HG03139 (cell line): ENCODE measurements around the gene AP3S2.
"Not testable (repeated sequence)": the region's sequence is repeated elsewhere in the genome, so short reads cannot be mapped to it uniquely, and the experiment has no call there.

ENCODE experiments used
- ATAC-seq: cut with Tn5 transposase; IDR thresholded peaks from one replicate; pipeline ENCODE4 v1.9.1; 2021; ENCODE audit not compliant: unreplicated experiment

The AP3S2 gene

DNA sequence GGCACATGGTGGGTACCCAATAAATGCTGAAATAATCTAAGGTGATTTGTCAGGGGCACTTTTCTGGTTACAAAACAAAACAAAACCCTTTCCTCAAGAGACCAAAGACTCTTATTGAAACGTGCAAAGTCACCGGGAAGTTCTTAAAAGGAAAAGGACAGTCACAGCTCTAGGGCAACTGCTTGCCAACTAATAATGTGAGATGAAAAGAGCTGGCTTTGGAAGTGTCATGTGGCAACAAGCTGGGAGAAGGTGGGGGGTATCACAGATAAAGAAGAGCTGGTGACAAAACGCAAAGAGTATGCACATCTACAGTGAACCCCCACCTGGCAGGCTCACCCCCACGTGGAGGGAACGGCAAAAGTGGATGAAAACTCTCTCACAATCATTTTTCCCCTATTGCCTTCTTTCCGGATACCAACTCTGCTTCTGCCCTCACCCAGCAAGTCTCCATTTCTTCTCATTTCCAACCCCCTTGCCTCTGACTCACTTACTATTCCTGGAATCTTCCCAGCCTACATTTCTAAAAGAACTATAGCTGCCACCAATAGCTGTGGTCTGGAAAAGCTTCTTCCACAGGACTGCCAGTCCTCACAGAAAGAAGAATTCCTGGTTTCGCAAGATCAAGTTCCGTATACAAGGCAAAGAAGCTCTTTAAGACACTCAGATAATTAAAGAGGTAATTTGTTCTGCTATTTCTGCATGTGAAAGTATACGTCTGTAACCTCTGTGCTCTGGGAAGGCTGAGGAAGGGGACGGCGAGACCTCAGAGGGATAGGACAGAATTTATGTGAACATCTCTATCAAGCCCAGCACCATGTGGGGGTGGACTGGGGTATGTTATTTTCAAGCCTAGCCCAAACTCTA lies 57.3 kb downstream of the AP3S2 start:
- ATAC-seq, result no peak

DNA sequence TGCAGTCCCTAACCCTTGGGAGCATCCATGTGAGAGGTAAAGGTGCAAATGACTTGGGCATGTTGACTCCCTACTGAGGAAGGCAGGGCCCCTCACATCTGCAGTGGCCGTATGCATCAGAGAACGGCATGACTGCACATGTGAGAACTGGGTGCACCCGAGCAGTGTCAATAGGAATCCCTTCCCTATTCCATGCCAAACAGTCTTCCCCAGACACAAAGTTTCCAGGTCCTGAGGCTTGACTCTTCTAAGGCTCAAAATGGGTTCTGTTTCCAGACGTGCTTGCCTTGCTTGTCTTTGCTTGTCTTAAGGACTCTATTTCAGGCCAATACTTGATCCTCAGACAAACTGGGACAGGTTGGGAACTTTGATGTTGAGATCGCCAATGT lies 58.6 kb downstream of the AP3S2 start:
- no peak for ATAC-seq

DNA sequence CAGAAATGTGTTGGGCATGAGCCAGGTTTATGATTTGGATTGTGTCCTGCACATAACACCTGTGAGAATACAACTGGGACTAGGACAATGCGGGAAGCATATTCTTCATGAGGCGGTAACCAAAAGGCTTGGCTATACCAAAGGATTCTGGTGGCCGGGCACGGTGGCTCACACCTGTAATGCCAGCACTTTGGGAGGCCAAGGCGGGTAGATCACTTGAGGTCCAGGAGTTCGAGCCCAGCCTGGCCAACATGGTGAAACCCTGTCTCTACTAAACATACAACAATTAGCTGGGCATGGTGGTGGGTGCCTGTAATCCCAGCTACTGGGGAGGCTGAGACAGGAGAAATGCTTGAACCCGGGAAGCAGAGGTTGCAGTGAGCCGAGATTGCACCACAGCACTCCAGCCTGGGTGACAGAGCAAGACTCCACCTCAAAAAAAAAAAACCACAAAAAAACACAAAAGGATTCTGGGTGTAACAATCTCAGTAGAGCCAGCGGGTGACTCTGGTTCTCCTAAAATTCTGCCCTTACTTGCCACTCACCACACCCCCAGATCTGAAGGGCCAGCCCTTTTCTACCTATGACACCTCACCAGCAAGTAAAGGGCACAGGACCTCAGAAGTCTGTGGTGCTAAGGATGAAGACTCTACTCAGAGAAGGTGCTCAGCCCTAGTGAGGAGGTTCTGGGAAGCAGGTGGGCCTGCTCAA lies 59.2 kb downstream of the AP3S2 start:
- not testable (repeated sequence) for ATAC-seq

DNA sequence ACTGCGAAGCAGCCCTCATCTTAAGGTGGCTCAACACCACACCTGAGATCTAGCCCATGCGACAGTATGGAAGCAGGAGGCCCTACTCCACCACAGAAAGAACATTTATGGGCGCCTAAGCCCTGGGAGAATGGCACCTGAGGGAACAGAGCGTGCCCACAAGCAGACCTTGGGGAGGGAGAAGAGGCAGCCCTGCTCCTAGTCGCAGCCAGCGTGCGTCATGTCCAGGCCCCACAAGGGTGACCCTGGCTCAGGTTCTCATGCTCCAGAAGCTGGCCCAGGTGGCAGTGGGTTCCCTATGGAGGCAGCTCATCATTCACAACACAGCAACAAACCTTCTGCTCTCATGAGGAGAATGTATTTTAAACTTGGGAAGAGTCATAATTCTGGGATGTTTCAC lies 59.8 kb downstream of the AP3S2 start:
- no peak for ATAC-seq

DNA sequence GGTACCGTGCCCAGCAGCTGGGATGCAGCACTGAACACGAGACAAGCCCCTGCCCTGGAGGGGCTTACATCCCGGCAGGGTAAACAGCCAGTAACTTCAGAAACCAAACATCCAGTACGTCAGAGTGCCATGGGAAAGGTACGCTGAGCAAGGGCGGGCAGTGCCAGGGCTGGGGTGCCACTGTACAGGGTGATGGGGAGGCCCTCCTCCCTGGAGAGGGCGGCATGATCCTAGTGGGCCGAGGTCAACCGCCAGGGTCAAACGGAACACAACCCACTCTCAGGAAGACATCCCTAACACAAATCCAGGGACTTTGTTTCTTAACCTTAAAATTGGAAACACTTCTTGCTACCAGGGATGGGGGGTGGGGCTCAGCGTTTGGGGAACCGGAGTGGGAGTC lies 63.2 kb downstream of the AP3S2 start:
- no peak for ATAC-seq

DNA sequence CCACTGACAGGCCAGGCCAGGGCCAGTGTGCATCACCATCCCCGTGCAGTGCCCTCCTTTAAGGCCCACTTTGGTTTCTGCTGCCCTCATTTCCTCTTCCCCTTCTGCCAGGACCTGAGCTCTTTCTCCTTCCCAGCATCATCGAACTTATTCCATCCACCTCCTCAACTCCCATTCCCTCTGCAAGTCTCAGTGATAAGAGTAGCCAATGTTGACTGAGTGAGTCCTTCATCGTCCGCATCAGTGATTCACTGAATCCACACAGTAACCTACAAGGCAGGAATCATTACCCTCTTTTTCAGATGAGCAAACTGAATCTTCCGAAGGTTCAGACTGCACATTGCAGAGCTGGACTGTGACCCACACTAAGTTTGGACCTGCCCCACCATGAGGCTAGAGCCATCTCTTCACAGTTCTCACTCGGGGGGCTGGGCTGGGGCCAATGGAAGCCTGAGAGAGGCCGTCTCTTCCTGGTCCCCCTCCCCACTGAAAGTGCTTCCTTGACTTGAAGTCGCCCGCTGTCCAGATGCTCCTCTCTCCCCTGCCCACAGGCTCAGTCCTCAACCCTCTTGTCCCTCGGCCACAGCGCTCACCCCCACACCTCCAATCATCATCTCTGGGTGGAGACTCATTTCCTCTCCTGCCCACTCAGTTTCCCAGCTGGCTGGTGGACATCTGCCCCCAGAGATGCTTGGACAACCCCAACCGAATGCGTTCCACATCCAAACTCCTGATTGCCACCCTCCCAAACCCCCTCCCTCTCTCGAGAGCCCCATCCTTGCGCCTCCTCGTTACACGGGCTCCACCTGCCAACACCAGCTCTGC lies 64.0 kb downstream of the AP3S2 start:
- ATAC-seq, result no peak

DNA sequence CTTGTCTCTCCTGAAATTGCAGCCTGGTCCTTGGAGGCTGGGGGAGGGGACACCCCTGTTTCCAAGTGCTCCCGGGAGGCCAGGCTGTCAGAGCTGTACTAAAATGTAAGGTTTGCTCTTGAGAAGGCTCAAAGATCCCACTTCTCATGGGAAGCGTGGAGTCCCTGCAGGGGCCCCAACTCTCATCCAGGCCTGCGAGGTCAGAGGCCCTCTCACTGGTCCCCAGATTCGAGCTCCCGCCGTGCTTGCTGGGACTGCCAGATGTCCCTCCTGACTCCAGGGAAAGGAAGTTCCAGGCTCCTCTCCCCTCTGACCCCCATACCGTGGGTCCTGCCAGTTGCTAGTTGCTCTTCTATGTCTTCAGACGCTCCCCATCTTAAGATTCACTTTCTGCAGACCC lies 64.6 kb downstream of the AP3S2 start:
- ATAC-seq, result no peak

DNA sequence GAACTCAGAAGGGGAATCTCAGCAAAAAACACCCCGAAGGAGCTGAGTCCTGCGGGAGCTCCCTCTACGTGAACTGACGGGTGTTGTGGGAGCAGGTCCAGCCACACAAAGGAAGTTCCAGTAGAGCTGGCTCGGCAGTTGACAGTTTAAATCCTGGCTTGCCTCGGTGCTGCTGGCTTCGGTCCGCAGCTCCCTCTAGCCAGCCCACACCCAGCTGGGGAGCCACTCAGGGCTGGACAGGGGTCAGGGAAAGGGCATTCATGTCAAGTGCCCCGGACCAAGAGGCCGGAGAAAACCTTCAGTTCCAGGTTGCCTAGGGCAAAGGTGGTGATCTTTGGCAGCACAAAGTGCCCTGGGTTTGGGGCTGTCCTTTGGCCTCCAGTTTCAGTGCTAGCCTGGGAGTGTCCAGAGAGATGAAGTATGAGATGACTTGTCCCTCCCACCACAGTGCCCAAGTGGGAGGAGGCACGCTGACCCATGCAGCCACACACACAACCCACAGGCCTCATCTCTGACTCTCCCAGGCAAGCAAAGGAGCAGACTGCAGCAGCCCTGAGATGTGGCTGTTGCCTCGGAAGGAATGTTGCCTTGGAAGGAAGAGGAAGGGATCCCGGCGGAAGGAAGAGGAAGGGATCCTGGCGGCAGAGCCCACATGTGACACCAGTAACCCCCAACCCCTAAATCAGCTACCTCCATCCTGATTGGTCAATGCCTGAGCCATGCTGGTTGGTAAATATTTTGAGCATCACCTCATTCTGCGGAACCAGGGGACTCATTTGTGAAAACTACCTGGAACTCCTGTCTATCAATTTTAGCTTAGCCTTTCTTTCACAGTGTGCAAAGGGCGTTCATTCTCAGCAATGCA lies 65.3 kb downstream of the AP3S2 start:
- ATAC-seq, result no peak

DNA sequence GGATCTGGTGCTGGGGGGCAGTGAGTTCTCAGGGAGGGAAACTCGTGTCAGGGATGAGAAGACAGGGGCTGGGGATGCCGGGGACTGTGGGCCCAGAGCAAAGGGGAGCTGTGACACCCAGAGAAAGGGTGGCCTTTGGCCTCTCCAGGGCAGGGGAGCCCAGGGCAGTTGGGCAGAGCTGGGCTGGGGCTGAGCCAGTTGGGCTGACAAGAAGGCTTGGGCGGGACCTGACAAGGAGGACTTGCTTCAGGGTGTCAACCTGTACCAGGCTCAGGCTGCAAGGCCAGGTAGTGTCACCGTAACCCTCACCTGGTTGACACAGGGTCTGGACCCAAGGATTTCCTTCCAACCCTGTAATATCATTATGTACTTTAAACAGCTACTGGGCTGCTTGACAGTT lies 66.0 kb downstream of the AP3S2 start:
- no peak for ATAC-seq

DNA sequence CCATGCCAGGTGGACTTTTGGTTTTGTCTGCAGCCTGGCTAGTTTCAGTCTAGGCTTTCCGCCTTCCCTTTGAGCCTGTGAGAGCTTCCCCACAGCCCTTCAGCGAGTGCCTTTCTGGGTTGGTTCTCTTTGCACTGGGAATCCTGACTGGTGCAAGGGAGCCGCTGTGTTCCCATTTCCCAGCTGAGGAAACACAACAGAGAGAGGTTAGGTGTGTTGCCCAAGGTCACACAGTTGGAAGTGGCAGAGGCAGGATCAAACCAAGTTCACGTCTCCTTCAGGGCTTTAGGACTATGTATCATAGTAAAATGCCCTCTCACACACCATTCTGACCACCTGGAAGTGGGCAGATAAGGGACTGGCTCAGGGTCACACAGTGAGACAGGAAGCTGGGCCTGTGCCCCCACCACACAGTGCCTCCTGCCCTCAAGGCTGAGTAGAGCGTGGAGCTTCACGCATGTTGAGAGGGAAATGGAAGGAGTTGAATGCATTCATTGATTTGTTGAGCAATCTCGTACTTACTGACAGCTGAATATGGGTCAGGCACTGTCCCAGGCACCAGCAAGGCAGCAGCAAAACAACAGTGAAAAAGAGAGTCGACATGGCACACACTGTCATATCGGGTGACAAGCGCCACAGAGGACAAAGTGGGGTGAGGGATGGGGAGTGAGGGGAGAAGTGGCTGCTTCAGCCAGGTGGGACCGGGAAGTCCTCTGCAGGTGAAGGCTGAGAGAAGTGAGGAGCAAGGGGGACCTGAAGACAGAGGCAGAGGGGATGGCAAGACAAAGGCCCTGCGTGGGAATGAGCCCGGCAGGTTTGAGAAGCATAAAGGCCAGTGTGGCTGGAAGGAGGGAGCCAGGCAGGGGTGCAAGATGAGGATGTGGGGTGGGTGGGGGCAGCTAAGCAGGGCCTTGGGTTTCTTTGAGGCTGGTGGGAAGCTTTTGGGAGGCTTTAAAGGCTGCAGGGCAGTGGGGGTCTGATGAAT lies 66.8 kb downstream of the AP3S2 start:
- ATAC-seq, result no peak

DNA sequence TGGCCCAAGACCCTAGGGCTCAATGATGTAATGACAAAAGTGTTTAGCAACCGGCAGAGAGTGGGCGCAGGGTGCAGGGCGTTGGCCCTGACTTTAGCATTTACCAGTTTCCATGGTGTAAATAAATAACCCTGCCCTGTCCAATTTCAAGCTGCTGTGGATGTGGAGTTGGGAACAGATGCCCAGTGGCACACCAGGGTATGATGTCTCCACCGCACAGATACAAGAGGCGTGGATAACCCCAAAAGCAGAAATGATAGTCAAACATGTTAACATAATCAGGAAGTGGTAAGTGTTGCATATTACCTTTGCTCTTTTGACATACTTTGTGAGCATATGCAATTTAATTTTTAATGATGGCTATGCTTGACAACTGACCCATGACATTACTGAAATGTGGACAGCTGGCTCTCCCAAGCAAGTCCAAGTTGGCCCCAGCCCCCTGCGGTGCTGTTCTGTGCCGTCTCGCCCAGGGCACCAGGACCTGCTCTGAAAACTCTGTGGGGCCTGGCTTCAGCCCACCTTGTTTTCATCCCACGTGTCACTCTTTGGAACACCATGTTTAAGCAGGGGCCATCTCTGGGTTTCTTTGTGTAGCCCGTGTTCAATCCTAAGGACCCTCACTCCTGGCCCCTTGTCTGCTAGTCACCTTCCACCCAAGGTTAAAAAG lies 68.4 kb downstream of the AP3S2 start:
- no peak for ATAC-seq

DNA sequence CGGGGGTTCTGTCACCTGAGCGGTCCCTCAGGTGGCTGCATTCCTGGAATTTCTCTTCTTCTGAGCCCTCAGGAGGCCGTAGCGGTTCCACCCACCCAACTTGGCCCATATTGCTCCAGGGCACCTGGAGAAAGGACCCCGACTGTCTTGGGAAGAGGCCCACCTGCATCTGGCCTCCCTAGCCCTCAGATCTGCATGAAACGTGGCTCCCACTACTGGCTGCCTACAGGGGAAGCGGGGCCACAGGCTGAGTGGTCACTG lies 69.3 kb downstream of the AP3S2 start:
- ATAC-seq, result no peak

DNA sequence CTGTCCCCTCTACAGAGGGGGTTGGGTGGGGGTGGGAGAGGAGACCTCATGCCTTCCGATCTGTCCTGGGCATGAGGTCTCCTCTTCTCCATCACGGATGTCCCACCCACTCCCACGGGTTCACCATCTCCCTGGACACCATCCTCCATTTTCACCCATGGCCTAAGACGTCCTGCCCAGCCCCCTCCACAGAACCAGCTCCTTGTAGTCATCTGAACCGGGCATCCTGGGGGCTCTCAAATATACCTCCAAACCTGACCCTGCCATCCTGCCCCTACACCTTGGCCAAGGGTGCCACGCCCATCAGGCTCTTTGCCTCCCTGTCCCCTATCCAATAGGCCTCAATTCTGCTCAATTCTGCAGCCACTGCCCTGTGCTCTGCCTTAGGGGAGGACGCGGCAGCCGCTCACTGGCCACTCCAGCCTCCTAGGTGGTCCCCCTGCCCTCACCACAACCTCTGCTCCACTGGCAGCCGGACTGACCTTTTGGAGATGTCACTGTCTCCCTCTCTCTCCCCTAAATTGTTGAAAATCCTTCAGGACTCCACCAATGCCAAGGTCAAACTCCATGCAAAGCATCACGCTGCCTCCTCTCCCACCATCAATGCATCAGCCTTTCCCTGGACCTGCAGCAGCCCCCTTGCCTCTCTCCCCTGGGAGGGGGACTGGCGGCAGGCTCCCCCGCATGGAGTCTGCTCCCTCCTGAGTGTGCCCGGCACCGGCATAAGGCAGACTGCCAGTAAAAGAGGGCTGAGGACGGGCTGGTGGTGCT lies 69.8 kb downstream of the AP3S2 start:
- no peak for ATAC-seq

DNA sequence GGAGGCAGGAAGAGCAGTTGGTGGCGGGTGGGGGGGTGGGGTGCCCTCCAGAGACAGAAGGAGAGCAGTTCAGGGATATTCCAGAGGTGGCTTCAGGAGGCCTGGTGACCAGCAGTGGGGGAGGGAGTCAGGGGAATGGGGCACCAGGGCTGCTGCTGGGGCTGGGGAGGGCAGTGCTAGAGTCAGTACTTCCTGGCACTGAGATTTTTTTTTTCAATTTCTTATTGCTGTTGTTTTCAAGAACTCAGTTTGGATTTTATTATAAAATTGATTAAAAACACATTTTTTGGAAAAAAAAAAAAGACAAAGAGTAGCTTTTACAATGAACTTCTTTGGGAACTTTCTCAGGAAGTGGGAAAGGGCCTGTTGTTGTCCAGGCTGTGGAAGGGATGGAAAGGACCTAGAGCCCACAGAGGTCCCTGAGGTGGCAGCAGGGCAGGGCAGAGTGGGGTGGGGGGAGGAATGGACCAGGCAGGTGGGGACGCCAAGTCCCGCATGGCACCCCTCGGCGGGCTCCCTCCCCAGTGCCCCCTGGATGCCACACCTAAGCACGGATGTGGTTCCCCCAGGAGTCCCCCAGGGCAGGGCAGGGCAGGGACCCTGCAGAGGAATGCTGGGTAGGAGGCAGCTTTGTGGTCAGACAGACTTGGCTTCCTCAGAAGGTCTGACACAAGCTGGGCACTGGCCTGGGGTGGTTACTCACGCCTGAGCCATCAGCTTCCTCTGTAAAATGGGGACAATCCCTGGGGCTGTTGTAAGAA lies 70.7 kb downstream of the AP3S2 start:
- no peak for ATAC-seq

DNA sequence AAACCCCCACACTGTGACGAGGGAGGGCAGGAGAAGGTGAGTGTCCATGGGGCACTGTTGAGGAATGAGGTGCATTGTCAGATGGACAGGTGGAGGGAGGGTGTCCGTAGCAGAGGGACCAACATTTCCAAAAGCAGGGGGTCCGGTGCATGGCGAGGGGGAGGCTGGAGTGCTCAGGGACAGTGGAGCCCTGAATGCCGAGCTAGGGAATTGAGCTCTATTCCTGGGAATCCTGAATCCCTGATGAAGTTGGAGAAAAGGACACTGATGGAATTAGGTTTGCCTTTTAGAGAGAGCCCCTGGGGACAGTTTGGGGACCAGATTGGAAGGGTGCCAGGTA lies 71.2 kb downstream of the AP3S2 start:
- no peak for ATAC-seq

DNA sequence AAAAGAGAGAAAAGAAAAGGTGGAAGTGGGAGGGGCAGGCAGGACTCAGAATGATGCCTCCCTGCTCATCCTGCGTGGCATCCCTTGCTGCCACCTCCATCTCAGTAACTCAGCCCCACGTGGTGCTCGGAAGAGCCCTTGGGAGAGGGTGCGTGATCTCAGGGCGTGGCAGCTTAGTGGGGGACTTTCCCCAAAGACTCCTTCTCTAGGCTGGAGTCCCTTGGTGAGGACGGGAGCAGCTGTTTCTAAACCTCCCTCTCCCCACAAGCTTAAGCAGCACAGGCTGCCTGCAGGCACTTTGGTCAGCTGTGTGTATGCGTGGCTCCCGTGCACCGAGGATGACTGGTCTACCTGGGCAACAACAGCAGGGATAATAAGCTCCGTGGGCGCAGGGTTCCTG lies 71.8 kb downstream of the AP3S2 start:
- no peak for ATAC-seq

DNA sequence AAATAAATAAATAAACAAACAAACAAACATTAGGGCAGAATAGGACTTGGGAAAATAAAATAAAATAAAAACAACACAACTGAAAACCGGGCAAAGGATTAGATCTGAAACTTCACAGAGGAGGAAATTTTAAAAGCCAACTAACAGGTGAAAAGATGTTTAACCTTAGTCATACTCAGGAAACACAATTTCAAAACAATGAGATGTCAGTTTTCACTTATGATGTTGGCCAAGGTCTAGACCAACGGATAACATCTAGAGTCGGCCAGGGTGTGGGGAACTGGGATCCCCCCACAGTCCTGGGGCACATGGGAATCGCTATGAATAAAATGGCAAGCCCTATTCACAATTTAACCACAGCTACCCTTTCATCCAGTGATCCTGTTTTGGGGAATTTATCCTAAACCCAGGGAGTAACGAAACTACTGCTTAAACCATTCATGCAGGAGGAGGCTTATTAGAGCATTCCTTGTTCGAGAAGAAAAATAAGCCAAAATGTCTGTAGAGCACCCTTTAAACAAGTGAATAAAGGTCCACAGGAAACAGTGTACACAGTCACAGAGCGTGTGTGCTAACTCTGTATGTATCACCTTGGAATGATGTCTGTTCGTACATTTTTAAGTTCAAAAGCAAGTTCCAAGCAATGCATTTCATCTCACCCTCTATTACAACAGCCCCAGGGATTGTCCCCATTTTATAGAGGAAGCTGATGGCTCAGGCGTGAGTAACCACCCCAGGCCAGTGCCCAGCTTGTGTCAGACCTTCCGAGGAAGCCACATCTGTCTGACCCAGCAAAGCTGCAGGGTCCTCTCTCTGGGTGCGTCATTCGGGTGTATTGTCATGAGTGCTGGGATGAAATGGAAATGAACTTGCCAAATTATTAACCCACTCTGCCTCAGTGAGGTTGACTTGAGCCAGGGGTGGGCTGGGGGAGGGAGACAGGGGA lies 72.9 kb downstream of the AP3S2 start:
- ATAC-seq, result no peak
